HCT116 (cell line): ENCODE results near the gene PLSCR4. TPM values are rescaled to one million over a fixed set of nuclear protein-coding genes. Genes with fewer than 3 reads are reported as not detected.

ENCODE experiments used
- ATAC-seq: fragments of 200-7000 bp; cut with Tn5 transposase; 2 replicates; pipeline ENCODE4 v1.9.1; 2020; ENCODE audit warnings: mild to moderate bottlenecking, moderate library complexity
- BruUV-seq: library from RNA; stranded (reverse); fragments of 400-500 nt; replicated peaks from 2 replicates; lab custom pipeline; 2021; lab: Mats Ljungman, UMichigan
- CTCF ChIA-PET: fragments of 300-600 bp; sonication (Branson Sonifier 250); formaldehyde crosslinking; loops from one replicate; lab custom pipeline; 2021; ENCODE audit warnings: antibody characterized with exemption; lab: Charles Lee
- POLR2A ChIA-PET: fragments of 300-600, 350-600 bp; sonication (Branson Sonifier 250); formaldehyde crosslinking; loops from one replicate; lab custom pipeline; 2021; ENCODE audit warnings: antibody characterized with exemption; lab: Charles Lee
- RAD21 ChIA-PET, 2 experiments: fragments of 300-600 bp; sonication (Branson Sonifier 250); formaldehyde crosslinking; loops; one replicate each; lab custom pipeline; 2023; ENCODE audit warnings: low total read pairs in 2 of 2; ENCODE audit not compliant: uncharacterized antibody in 2 of 2, unreplicated experiment in 2 of 2, low non-redundant PET in 1 of 2; lab: Charles Lee
- DNase-seq: peaks from one replicate; pipeline ENCODE4 v3.0.0-alpha.2; 2010; ENCODE audit warnings: low read depth, low spot score
- H2AFZ ChIP-seq: fragments of 200-600 bp; shearing (Covaris generic), sonication (generic); 2 replicates; pipeline ENCODE4 v1.6.1; 2017; ENCODE audit warnings: low read depth, mixed run types, mixed read lengths, antibody characterized with exemption, low read length; ENCODE audit not compliant: poor library complexity, severe bottlenecking
- H3K27ac ChIP-seq: 2 replicates; pipeline ENCODE4 v1.5.1; 2012; ENCODE audit warnings: low read depth, low read length
- H3K27me3 ChIP-seq: fragments of 200-600 bp; sonication (generic); 2 replicates; pipeline ENCODE4 v1.6.1; 2016; ENCODE audit warnings: mixed run types, low read length, mixed read lengths; ENCODE audit not compliant: insufficient read depth
- H3K36me3 ChIP-seq, 2 experiments: fragments of 200-500 bp in 1 of 2; fragments of 200-600 bp in 1 of 2; sonication (Bioruptor generic) in 1 of 2; sonication (generic) in 1 of 2; 2 replicates each; pipeline versions ENCODE4 v1.5.1 to v1.6.1; 2014 to 2016; ENCODE audit warnings: low read length in 2 of 2, inconsistent platforms in 1 of 2, mixed read lengths in 1 of 2, mixed run types in 1 of 2; ENCODE audit not compliant: insufficient read depth in 2 of 2, control insufficient read depth in 1 of 2
- H3K4me1 ChIP-seq, 2 experiments: fragments of 200-600 bp in 1 of 2; sonication (generic) in 1 of 2; 2 replicates each; pipeline versions ENCODE4 v1.5.1 to v1.6.1; 2012 to 2017; ENCODE audit warnings: low read length in 2 of 2, inconsistent platforms in 1 of 2, mild to moderate bottlenecking in 1 of 2, mixed read lengths in 1 of 2, mixed run types in 1 of 2, moderate library complexity in 1 of 2; ENCODE audit not compliant: insufficient read depth in 2 of 2, control insufficient read depth in 1 of 2
- H3K4me2 ChIP-seq: fragments of 200-600 bp; sonication (generic); 2 replicates; pipeline ENCODE4 v1.6.1; 2017; ENCODE audit warnings: mixed run types, low read length, mixed read lengths
- H3K4me3 ChIP-seq, 2 experiments: fragments of 200-600 bp in 1 of 2; sonication (generic) in 1 of 2; replicated peaks in 1 of 2; 2 replicates each; pipeline ENCODE4 v1.5.1; 2011 to 2016; ENCODE audit warnings: low read length in 2 of 2, control low read depth in 1 of 2, low read depth in 1 of 2, mild to moderate bottlenecking in 1 of 2, mixed read lengths in 1 of 2, mixed run types in 1 of 2
- H3K79me2 ChIP-seq: fragments of 200-600 bp; sonication (generic); 2 replicates; pipeline ENCODE4 v1.6.1; 2017; ENCODE audit warnings: mild to moderate bottlenecking, mixed run types, low read length, moderate library complexity, mixed read lengths; ENCODE audit not compliant: insufficient read depth
- H3K9ac ChIP-seq: fragments of 200-600 bp; sonication (generic); 2 replicates; pipeline ENCODE4 v1.6.1; 2016; ENCODE audit warnings: low read length, mixed read lengths
- H3K9me2 ChIP-seq: fragments of 200-600 bp; sonication (generic), shearing (Covaris generic); 2 replicates; pipeline ENCODE4 v1.6.1; 2017; ENCODE audit warnings: mixed run types, mild to moderate bottlenecking, moderate library complexity; ENCODE audit not compliant: insufficient read depth
- H3K9me3 ChIP-seq, 2 experiments: fragments of 200-500 bp in 1 of 2; fragments of 200-600 bp in 1 of 2; sonication (Bioruptor generic) in 1 of 2; sonication (generic) in 1 of 2; 2 replicates each; pipeline ENCODE4 v1.6.1; 2014 to 2017; ENCODE audit warnings: low read length in 2 of 2, mixed read lengths in 2 of 2, inconsistent platforms in 1 of 2, low read depth in 1 of 2, mild to moderate bottlenecking in 1 of 2, mixed run types in 1 of 2, moderate library complexity in 1 of 2; ENCODE audit not compliant: control insufficient read depth in 1 of 2, insufficient read depth in 1 of 2
- H4K20me1 ChIP-seq: fragments of 200-600 bp; sonication (generic), shearing (Covaris generic); 2 replicates; pipeline ENCODE4 v1.6.1; 2017; ENCODE audit warnings: mixed run types, mild to moderate bottlenecking, moderate library complexity; ENCODE audit not compliant: insufficient read depth
- CEBPB ChIP-seq: IDR thresholded peaks from 2 replicates; pipeline ENCODE4 v1.6.1; 2012; ENCODE audit warnings: low read depth
- EGR1 ChIP-seq: IDR thresholded peaks from 2 replicates; pipeline ENCODE4 v1.6.1; 2012; ENCODE audit warnings: low read depth
- ELF1 ChIP-seq: IDR thresholded peaks from 2 replicates; pipeline ENCODE4 v1.6.1; 2012; ENCODE audit warnings: low read depth, borderline replicate concordance
- EZH2 ChIP-seq: fragments of 200-600 bp; sonication (generic); IDR thresholded peaks from 2 replicates; pipeline ENCODE4 v1.6.1; 2017; ENCODE audit warnings: antibody characterized with exemption, mixed run types
- EZH2phosphoT487 ChIP-seq: fragments of 200-600 bp; IDR thresholded peaks from 2 replicates; pipeline ENCODE4 v1.6.1; 2018; ENCODE audit warnings: antibody characterized with exemption, borderline replicate concordance
- FOSL1 ChIP-seq: IDR thresholded peaks from 2 replicates; pipeline ENCODE4 v1.6.1; 2012; ENCODE audit warnings: low read depth
- JUND ChIP-seq: IDR thresholded peaks from 2 replicates; pipeline ENCODE4 v1.6.1; 2012
- MAX ChIP-seq: IDR thresholded peaks from 2 replicates; pipeline ENCODE4 v1.6.1; 2012
- POLR2A ChIP-seq: IDR thresholded peaks from 2 replicates; pipeline ENCODE4 v1.7.0; 2011; ENCODE audit warnings: borderline replicate concordance; ENCODE audit not compliant: insufficient read depth, insufficient read length; ENCODE audit errors: extremely low read depth
- POLR2AphosphoS5 ChIP-seq: IDR thresholded peaks from 2 replicates; pipeline ENCODE4 v1.6.1; 2011; ENCODE audit warnings: mild to moderate bottlenecking, low read depth, low read length, moderate library complexity
- REST ChIP-seq: IDR thresholded peaks from 2 replicates; pipeline ENCODE4 v1.6.1; 2012; ENCODE audit warnings: low read depth
- SIN3A ChIP-seq: IDR thresholded peaks from 2 replicates; pipeline ENCODE4 v1.6.1; 2012; ENCODE audit warnings: low read depth
- SP1 ChIP-seq: IDR thresholded peaks from 2 replicates; pipeline ENCODE4 v1.6.1; 2012; ENCODE audit warnings: low read depth
- SRF ChIP-seq: IDR thresholded peaks from 2 replicates; pipeline ENCODE4 v1.6.1; 2012; ENCODE audit warnings: low read depth
- TCF7L2 ChIP-seq: IDR thresholded peaks from 2 replicates; pipeline ENCODE4 v1.7.0; 2011; ENCODE audit warnings: borderline replicate concordance, inconsistent platforms; ENCODE audit not compliant: insufficient read depth, insufficient read length; ENCODE audit errors: extremely low read depth
- YY1 ChIP-seq: IDR thresholded peaks from 2 replicates; pipeline ENCODE4 v1.6.1; 2011; ENCODE audit warnings: low read length, low read depth, moderate library complexity, mild to moderate bottlenecking; ENCODE audit not compliant: insufficient replicate concordance; ENCODE audit errors: extremely low read depth
- ZBTB33 ChIP-seq: IDR thresholded peaks from 2 replicates; pipeline ENCODE4 v1.6.1; 2011; ENCODE audit warnings: mild to moderate bottlenecking, low read length, moderate library complexity; ENCODE audit not compliant: insufficient replicate concordance; ENCODE audit errors: extremely low read depth
- ZFX ChIP-seq: fragments of 450-650 bp; IDR thresholded peaks from 2 replicates; pipeline ENCODE4 v1.6.1; 2017
- ZNF274 ChIP-seq: fragments of 200-500 bp; sonication (Bioruptor generic); IDR thresholded peaks from 2 replicates; pipeline ENCODE4 v1.6.1; 2014; ENCODE audit warnings: mild to moderate bottlenecking, low read depth, low read length, inconsistent platforms
- intact Hi-C: fragments of 100-400 bp; cut with micrococcal nuclease; formaldehyde crosslinking; loops from 2 replicates; pipeline ENCODE4 v1.10.0; 2022
- total RNA-seq: library from RNA; stranded (reverse); gene quantifications from one replicate; pipeline ENCODE4 v1.2.1, GENCODE V29; 2021; ENCODE audit not compliant: unreplicated experiment
- TF ChIP-seq, protein P1 (sequence below), 3 experiments: fragments of 200-600 bp in 1 of 3; sonication (generic) in 1 of 3; IDR thresholded peaks in 2 of 3; conservative IDR thresholded peaks in 1 of 3; 2 replicates each; pipeline ENCODE4 v1.5.1; 2012 to 2017; ENCODE audit warnings: low read depth in 2 of 3, low read length in 2 of 3, antibody characterized with exemption in 1 of 3, borderline replicate concordance in 1 of 3, control low read depth in 1 of 3, mild to moderate bottlenecking in 1 of 3, mixed read lengths in 1 of 3, mixed run types in 1 of 3, moderate library complexity in 1 of 3; ENCODE audit not compliant: insufficient read depth in 1 of 3

Gene PLSCR4
- total RNA-seq, 1 experiment from 2014 or later, result 4.1 TPM

GRCh38 chr3:146160321-146160963 is 90.5 kb downstream of the PLSCR4 start:
- no peaks in the 10 kb centered on the region for H3K79me2 ChIP-seq
- CTCF ChIA-PET, result interaction anchor here (0.7 to 1.3 kb wide), 4 partner anchors 27 to 384 kb away, joined by 3 to 8 read pairs (median 4); no protein-coding TSS in a partner anchor
- H3K9me3 ChIP-seq, result no peaks in the 10 kb centered on the region
- H3K4me3 ChIP-seq, result peak overlapping the region; percentile 64 to 71
- no peaks in the 10 kb centered on the region for H3K27me3 ChIP-seq
- no peaks in the 10 kb centered on the region for H3K36me3 ChIP-seq
- DNase-seq, result peak; percentile 57
- intact Hi-C loops, result no loop called here
- no peaks in the 10 kb centered on the region for H4K20me1 ChIP-seq
- peak overlapping the region; percentile 70 for H3K9ac ChIP-seq
- no TSS peak for BruUV-seq
- RAD21 ChIA-PET, result no interaction called here
- peak; percentile 63 for ATAC-seq
- POLR2A ChIA-PET, result no interaction called here
- peak overlapping the region; percentile 89 for H3K4me2 ChIP-seq
- H3K4me1 ChIP-seq, result peaks cover 9 to 20% of the 10 kb centered on the region in 2 experiments; a peak in 3 of 4 replicates
- H3K27ac ChIP-seq, result peak overlapping the region; percentile 69
- peak overlapping the region; percentile 55 for H2AFZ ChIP-seq
- H3K9me2 ChIP-seq, result no peaks in the 10 kb centered on the region
- TF ChIP-seq YY1 (no peak), JUND (peak; percentile 41; the same call in 1 of the 2 replicates), FOSL1 (peak; percentile 42), SIN3A (no peak), CEBPB (no peak), ELF1 (no peak), REST (no peak), ZFX (no peak), POLR2AphosphoS5 (no peak), POLR2A (no peak), SP1 (no peak), ZNF274 (no peak), EGR1 (no peak), MAX (peak; percentile 55; the same call in 1 of the 2 replicates), EZH2phosphoT487 (no peak), ZBTB33 (no peak), SRF (no peak), TCF7L2 (peak; percentile 79), EZH2 (no peak)
- TF ChIP-seq, protein P1, sequence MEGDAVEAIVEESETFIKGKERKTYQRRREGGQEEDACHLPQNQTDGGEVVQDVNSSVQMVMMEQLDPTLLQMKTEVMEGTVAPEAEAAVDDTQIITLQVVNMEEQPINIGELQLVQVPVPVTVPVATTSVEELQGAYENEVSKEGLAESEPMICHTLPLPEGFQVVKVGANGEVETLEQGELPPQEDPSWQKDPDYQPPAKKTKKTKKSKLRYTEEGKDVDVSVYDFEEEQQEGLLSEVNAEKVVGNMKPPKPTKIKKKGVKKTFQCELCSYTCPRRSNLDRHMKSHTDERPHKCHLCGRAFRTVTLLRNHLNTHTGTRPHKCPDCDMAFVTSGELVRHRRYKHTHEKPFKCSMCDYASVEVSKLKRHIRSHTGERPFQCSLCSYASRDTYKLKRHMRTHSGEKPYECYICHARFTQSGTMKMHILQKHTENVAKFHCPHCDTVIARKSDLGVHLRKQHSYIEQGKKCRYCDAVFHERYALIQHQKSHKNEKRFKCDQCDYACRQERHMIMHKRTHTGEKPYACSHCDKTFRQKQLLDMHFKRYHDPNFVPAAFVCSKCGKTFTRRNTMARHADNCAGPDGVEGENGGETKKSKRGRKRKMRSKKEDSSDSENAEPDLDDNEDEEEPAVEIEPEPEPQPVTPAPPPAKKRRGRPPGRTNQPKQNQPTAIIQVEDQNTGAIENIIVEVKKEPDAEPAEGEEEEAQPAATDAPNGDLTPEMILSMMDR (IDR thresholded peaks at IDR 0.05 in 2 of 3, conservative IDR thresholded peaks at IDR 0.05 in 1 of 3; ENCODE audit: borderline replicate concordance in 1 of 3, insufficient read depth in 1 of 3, low read depth in 2 of 3, low read length in 2 of 3), result peak; percentile 22 to 37 (median 29); a peak in 3 of 6 replicates
